GM18505 (cell line): ENCODE results near the gene FAM193A.
"Not testable (repeated sequence)": the region's sequence is repeated elsewhere in the genome, so short reads cannot be mapped to it uniquely, and the experiment has no call there.

Experiments
- ATAC-seq: cut with Tn5 transposase; IDR thresholded peaks from one replicate; pipeline ENCODE4 v1.9.1; 2021; ENCODE audit not compliant: unreplicated experiment
- POLR2A ChIP-seq: IDR thresholded peaks from 4 replicates; pipeline ENCODE4 v1.6.1; 2011; ENCODE audit warnings: borderline replicate concordance; ENCODE audit not compliant: insufficient read depth, insufficient read length; ENCODE audit errors: extremely low read depth

Gene FAM193A

DNA sequence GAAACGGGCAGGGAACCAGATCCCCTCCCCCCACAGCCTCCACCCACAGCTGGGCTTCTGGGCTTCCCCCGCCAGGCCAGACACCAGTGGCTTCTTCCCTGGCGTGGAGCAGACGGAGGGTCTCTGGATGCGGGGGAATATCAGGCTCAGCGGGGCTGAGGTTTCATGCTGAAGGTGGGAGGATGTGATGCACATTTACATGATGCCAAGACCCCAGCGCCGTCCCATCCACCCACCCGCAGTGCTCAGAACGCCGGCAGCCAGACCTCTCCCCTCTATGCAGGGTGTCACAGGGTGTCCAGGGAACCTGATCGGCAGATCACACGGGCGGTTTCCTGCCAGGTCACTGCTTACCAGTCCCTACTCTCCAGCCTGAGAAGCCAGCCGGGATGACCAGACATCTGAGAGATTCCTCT lies 232.5 kb downstream of the FAM193A start:
- TF ChIP-seq POLR2A, result no peak
- no peak for ATAC-seq

DNA sequence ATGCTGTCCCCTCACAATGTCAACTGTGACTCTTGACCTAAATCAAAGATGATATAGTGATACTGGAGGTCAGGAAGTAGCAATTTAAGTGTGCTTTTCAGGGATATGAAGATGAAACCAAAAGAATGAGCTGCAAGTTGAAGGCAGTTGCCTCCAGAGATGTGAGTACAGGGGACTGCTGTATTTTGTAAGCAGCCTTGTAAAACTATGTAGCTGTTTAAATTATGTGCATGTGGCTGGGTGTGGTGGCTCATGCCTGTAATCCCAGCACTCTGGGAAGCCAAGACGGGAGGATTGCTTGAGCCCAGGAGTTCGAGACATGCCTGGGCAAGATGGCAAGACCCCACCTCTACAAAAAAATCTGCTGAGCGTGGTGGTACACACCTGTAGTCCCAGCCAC lies 234.8 kb downstream of the FAM193A start:
- no peak for ATAC-seq

GRCh38 chr4:2780643-2781042 lies 244.2 kb downstream of the FAM193A start:
- not testable (repeated sequence) for ATAC-seq

More for the DNA sequence above, 234.8 kb downstream of the FAM193A start:
- TF ChIP-seq POLR2A, result no peak

DNA sequence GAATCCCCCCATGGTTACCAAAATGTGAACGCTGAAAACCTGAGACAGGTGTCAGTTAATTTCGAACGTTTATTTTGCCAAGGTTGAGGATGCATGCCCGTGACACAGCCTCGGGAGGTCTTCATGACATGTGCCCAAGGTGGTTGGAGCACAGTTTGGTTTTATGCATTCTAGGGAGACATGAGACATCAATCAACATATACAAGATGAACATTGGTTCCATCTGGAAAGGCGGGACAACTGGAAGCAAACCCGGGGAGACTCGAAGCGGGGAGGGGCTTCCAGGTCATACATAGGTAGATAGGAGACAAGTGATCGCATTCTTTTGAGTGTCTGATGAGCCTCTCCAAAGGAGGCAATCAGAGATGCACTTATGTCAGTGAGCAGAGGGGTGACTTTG lies 245.5 kb downstream of the FAM193A start:
- ATAC-seq, result no peak
- no peak for TF ChIP-seq POLR2A
